Measurements from ENCODE around the gene GPC1. TPM values are rescaled to one million over a fixed set of nuclear protein-coding genes. Genes with fewer than 3 reads are reported as not detected.
"Not testable (repeated sequence)": the region's sequence is repeated elsewhere in the genome, so short reads cannot be mapped to it uniquely, and the experiment has no call there.

The GPC1 gene, protein sequence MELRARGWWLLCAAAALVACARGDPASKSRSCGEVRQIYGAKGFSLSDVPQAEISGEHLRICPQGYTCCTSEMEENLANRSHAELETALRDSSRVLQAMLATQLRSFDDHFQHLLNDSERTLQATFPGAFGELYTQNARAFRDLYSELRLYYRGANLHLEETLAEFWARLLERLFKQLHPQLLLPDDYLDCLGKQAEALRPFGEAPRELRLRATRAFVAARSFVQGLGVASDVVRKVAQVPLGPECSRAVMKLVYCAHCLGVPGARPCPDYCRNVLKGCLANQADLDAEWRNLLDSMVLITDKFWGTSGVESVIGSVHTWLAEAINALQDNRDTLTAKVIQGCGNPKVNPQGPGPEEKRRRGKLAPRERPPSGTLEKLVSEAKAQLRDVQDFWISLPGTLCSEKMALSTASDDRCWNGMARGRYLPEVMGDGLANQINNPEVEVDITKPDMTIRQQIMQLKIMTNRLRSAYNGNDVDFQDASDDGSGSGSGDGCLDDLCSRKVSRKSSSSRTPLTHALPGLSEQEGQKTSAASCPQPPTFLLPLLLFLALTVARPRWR
- total RNA-seq: 10 to 100 TPM; 37.8 to 69.7 TPM
- polyA plus RNA-seq (2013, experiment 1 of 2): 55.9 TPM
- polyA plus RNA-seq (2013, experiment 2 of 2): 56.9 TPM
- long read RNA-seq, experiment 1, transcript GPC1-201 (9 exons, 3,713 nt): major isoform, 5 of 24 reads
- long read RNA-seq, experiment 1, partial matches to known transcripts: 4 of 24 reads
- long read RNA-seq, experiment 1, other reads (novel, unspliced or antisense): 15 of 24 reads
- long read RNA-seq, experiment 2, transcript GPC1-201 (9 exons, 3,713 nt): major isoform, 100 of 119 reads
- long read RNA-seq, experiment 2, partial matches to known transcripts: 17 of 119 reads
- long read RNA-seq, experiment 2, other reads (novel, unspliced or antisense): 1 of 119 reads
- long read RNA-seq, experiment 3, partial matches to known transcripts: 14 of 38 reads
- long read RNA-seq, experiment 3, other reads (novel, unspliced or antisense): 18 of 38 reads
- long read RNA-seq, experiment 4, partial matches to known transcripts: 1 of 2 reads
- long read RNA-seq, experiment 4, other reads (novel, unspliced or antisense): 1 of 2 reads

DNA sequence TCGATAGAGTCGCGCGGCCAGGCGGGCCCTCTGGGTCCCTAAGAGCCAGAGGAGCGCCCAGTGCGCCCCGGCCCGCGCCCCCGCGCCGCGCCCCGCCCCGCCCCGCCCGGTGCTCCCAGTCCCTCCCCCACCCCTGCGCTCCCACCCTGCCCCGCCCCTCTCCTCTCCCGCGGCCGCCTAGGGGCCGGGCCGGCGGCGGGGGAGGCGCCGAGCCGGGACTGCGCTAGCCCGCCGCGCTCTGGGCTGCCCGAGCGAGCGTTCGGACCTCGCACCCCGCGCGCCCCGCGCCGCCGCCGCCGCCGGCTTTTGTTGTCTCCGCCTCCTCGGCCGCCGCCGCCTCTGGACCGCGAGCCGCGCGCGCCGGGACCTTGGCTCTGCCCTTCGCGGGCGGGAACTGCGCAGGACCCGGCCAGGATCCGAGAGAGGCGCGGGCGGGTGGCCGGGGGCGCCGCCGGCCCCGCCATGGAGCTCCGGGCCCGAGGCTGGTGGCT lies at the start of gene GPC1:
Gene GPC1, plus strand, starts transcription at position 207 of the 491 bp plus-strand sequence. Its CDS starts 256 bp downstream, at position 463.
- peak within 1 kb of the TSS; percentile 84 for H3K4me3 ChIP-seq (ENCODE audit: low read length)
- peaks cover 47% of the 10 kb centered on the region for H3K27me3 Mint-ChIP-seq (ENCODE audit: insufficient read depth)
- TF ChIP-seq, protein P1, sequence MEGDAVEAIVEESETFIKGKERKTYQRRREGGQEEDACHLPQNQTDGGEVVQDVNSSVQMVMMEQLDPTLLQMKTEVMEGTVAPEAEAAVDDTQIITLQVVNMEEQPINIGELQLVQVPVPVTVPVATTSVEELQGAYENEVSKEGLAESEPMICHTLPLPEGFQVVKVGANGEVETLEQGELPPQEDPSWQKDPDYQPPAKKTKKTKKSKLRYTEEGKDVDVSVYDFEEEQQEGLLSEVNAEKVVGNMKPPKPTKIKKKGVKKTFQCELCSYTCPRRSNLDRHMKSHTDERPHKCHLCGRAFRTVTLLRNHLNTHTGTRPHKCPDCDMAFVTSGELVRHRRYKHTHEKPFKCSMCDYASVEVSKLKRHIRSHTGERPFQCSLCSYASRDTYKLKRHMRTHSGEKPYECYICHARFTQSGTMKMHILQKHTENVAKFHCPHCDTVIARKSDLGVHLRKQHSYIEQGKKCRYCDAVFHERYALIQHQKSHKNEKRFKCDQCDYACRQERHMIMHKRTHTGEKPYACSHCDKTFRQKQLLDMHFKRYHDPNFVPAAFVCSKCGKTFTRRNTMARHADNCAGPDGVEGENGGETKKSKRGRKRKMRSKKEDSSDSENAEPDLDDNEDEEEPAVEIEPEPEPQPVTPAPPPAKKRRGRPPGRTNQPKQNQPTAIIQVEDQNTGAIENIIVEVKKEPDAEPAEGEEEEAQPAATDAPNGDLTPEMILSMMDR (conservative IDR thresholded peaks at IDR 0.05): no peak
- H3K27ac Mint-ChIP-seq: peak within 1 kb of the TSS; percentile 87
- H3K27me3 ChIP-seq (ENCODE audit: control insufficient read depth, insufficient read depth, low read length, poor library complexity, severe bottlenecking): peaks cover 14% of the 10 kb centered on the region
- DNase-seq: peak; percentile 89
- H3K4me1 ChIP-seq (ENCODE audit: control insufficient read depth, insufficient read depth, low read length): no peaks in the 10 kb centered on the region
- H3K4me1 Mint-ChIP-seq: no peaks in the 10 kb centered on the region
- H3K9ac ChIP-seq (ENCODE audit: extremely low read depth, low read length, poor library complexity, severe bottlenecking): peak within 1 kb of the TSS; percentile 51
- no peaks in the 10 kb centered on the region for H3K36me3 ChIP-seq (ENCODE audit: control insufficient read depth, insufficient read depth, low read length)
- H3K27ac ChIP-seq (ENCODE audit: low read depth, low read length): peak within 1 kb of the TSS; percentile 29
- H3K9me3 ChIP-seq (ENCODE audit: control insufficient read depth, low read length): no peaks in the 10 kb centered on the region
- H3K4me3 Mint-ChIP-seq: peak within 1 kb of the TSS; percentile 80
- H3K36me3 Mint-ChIP-seq (ENCODE audit: low read depth): peaks cover 2% of the 10 kb centered on the region
- H3K9me3 Mint-ChIP-seq: no peaks in the 10 kb centered on the region
- WGBS, 2 experiments (ENCODE audit: insufficient coverage in 1 of 2, insufficient read length in 1 of 2): 0% methylated on average over 34 to 72 of the region's 77 CpGs

DNA sequence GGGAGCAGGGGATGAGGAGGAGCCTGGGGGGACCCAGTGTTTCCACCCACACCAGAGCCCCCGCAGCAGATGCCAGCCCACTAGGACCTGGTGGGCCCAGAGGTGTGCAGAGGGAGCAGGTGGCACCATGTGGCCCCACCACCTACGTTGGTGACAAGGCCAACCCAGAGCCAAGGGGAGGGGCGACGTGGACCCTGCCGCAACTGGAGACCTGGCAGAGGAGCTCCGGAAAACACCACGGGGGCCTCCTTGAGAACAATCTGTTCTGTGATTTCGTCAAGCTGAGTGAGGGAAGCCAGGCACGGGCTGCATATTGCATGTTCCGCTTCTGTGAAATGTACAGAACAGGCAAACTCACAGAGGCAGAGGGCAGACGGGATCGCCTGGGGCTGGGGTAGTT lies 49.1 kb upstream of the GPC1 start:
- Mint-ChIP-seq H3K4me1 (no peaks in the 10 kb centered on the region), H3K27me3 (ENCODE audit: insufficient read depth) (peaks cover 5% of the 10 kb centered on the region), H3K9me3 (no peaks in the 10 kb centered on the region), H3K27ac (no peak overlapping the region), H3K4me3 (no peak overlapping the region), H3K36me3 (ENCODE audit: low read depth) (no peaks in the 10 kb centered on the region)
- 92 to 97% methylated on average over 10 to 12 of the region's 12 CpGs for WGBS, 2 experiments (ENCODE audit: insufficient coverage in 1 of 2, insufficient read length in 1 of 2)
- H3K4me1 ChIP-seq (ENCODE audit: control insufficient read depth, insufficient read depth, low read length): no peaks in the 10 kb centered on the region
- no peaks in the 10 kb centered on the region for H3K27me3 ChIP-seq (ENCODE audit: control insufficient read depth, insufficient read depth, low read length, poor library complexity, severe bottlenecking)
- no peaks in the 10 kb centered on the region for H3K36me3 ChIP-seq (ENCODE audit: control insufficient read depth, insufficient read depth, low read length)
- H3K27ac ChIP-seq (ENCODE audit: low read depth, low read length): no peak overlapping the region
- no peak for DNase-seq
- no peak overlapping the region for H3K4me3 ChIP-seq (ENCODE audit: low read length)
- H3K9ac ChIP-seq (ENCODE audit: extremely low read depth, low read length, poor library complexity, severe bottlenecking): no peak overlapping the region
- no peaks in the 10 kb centered on the region for H3K9me3 ChIP-seq (ENCODE audit: control insufficient read depth, low read length)
- TF ChIP-seq, protein P1 (conservative IDR thresholded peaks at IDR 0.05): no peak

DNA sequence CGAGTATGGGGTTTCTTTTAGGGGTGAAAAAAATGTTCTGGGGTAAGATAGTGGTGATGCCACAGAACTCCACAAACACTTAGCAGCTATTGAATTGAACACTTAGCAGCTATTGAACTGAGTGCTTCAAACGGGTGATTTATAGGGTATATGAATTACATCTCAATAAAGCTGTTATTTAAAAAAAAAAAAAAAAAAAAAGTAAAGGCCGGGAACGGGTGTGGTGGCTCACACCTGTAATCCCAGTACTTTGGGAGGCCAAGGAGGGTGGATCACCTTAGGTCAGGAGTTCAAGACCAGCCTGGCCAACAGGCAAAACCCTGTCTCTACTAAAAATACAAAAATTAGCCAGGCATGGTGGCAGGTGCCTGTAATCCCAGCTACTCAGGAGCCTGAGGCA lies 48.7 kb upstream of the GPC1 start:
- not testable (repeated sequence) for H3K9me3 ChIP-seq (ENCODE audit: control insufficient read depth, low read length); H3K36me3 ChIP-seq (ENCODE audit: control insufficient read depth, insufficient read depth, low read length); H3K27me3 ChIP-seq (ENCODE audit: control insufficient read depth, insufficient read depth, low read length, poor library complexity, severe bottlenecking); H3K9ac ChIP-seq (ENCODE audit: extremely low read depth, low read length, poor library complexity, severe bottlenecking); H3K4me3 ChIP-seq (ENCODE audit: low read length); H3K27ac Mint-ChIP-seq; DNase-seq; H3K4me1 ChIP-seq (ENCODE audit: control insufficient read depth, insufficient read depth, low read length); H3K27ac ChIP-seq (ENCODE audit: low read depth, low read length); H3K4me3 Mint-ChIP-seq; H3K9me3 Mint-ChIP-seq; H3K27me3 Mint-ChIP-seq (ENCODE audit: insufficient read depth); H3K36me3 Mint-ChIP-seq (ENCODE audit: low read depth); H3K4me1 Mint-ChIP-seq
- 83 to 100% methylated on average over 1 to 3 of the region's 4 CpGs for WGBS, 2 experiments (ENCODE audit: insufficient coverage in 1 of 2, insufficient read length in 1 of 2)

Data from endodermal cell (in vitro differentiated cells).